GM12878 (cell line): ENCODE results near the gene HMGCS1. TPM values are rescaled to one million over a fixed set of nuclear protein-coding genes. Genes with fewer than 3 reads are reported as not detected.

ENCODE experiments used
- ATAC-seq: fragments of 200-7000 bp; cut with Tn5 transposase; 3 replicates; pipeline ENCODE4 v1.9.1; 2020; ENCODE audit warnings: mild to moderate bottlenecking, moderate library complexity
- BruUV-seq: library from RNA; stranded (reverse); fragments of 400-500 nt; replicated peaks from 2 replicates; lab custom pipeline; 2021; lab: Mats Ljungman, UMichigan
- CTCF ChIA-PET: fragments of 300-600 bp; sonication (Branson Sonifier 250); formaldehyde crosslinking; extraction: SDS; loops from one replicate; lab custom pipeline; 2021; ENCODE audit warnings: inconsistent platforms; lab: Yijun Ruan, JAX
- POLR2A ChIA-PET: fragments of 350-600 bp; formaldehyde crosslinking; extraction: SDS; loops from one replicate; lab custom pipeline; 2021; ENCODE audit warnings: inconsistent platforms; lab: Charles Lee
- RAD21 ChIA-PET: fragments of 300-600 bp; sonication (Branson Sonifier 250); formaldehyde crosslinking; loops from one replicate; lab custom pipeline; 2023; ENCODE audit warnings: antibody characterized with exemption; ENCODE audit not compliant: unreplicated experiment; lab: Charles Lee
- SMC1A ChIA-PET: fragments of 300-600 bp; sonication (Branson Sonifier 250); formaldehyde crosslinking; loops from one replicate; lab custom pipeline; 2023; ENCODE audit not compliant: unreplicated experiment, uncharacterized antibody; lab: Charles Lee
- DNase-seq: peaks from one replicate; pipeline ENCODE4 v3.0.0-alpha.2; 2011; ENCODE audit warnings: low read depth, low spot score
- FAIRE-seq: peaks from 3 replicates; lab custom pipeline; 2011; peaks lifted over from hg19 to GRCh38; lab: Jason Lieb, UNC
- H2AFZ ChIP-seq: 2 replicates; pipeline ENCODE4 v1.6.0; 2011; ENCODE audit warnings: low read depth, low read length, control low read depth; ENCODE audit not compliant: control insufficient read depth
- H3K27ac ChIP-seq: 2 replicates; pipeline ENCODE4 v1.5.1; 2011; ENCODE audit warnings: control low read depth; ENCODE audit not compliant: control insufficient read depth, insufficient read depth
- H3K27me3 ChIP-seq, 2 experiments: replicated peaks in 1 of 2; 2 replicates each; pipeline versions ENCODE4 v1.6.0 to v1.6.1; 2011; ENCODE audit warnings: low read length in 1 of 2; ENCODE audit not compliant: control insufficient read depth in 2 of 2, insufficient read depth in 2 of 2
- H3K36me3 ChIP-seq, 2 experiments: 2 replicates each; pipeline ENCODE4 v1.5.1; 2011; ENCODE audit warnings: low read length in 1 of 2; ENCODE audit not compliant: control insufficient read depth in 2 of 2, insufficient read depth in 2 of 2
- H3K4me1 ChIP-seq: 2 replicates; pipeline ENCODE4 v1.6.1; 2011; ENCODE audit warnings: mild to moderate bottlenecking, low read length, moderate library complexity, mixed read lengths; ENCODE audit not compliant: control insufficient read depth, insufficient read depth
- H3K4me2 ChIP-seq: 2 replicates; pipeline ENCODE4 v1.6.0; 2011; ENCODE audit warnings: control low read depth; ENCODE audit not compliant: control insufficient read depth, insufficient read depth
- H3K4me3 ChIP-seq: fragments of 200-600 bp; sonication (generic); 2 replicates; pipeline ENCODE4 v1.5.1; 2016
- H3K79me2 ChIP-seq: 2 replicates; pipeline ENCODE4 v1.6.0; 2011; ENCODE audit warnings: low read length; ENCODE audit not compliant: control insufficient read depth, insufficient read depth
- H3K9ac ChIP-seq: 2 replicates; pipeline ENCODE4 v1.8.0; 2011; ENCODE audit warnings: low read length, control low read depth, mixed read lengths; ENCODE audit not compliant: control insufficient read depth, insufficient read depth
- H3K9me3 ChIP-seq: replicated peaks from 3 replicates; pipeline ENCODE4 v1.5.1; 2011; ENCODE audit warnings: mild to moderate bottlenecking, low read length; ENCODE audit not compliant: control insufficient read depth, insufficient read depth
- H4K20me1 ChIP-seq: 2 replicates; pipeline ENCODE4 v1.6.0; 2011; ENCODE audit not compliant: control insufficient read depth, insufficient read depth
- ASH2L ChIP-seq: fragments of 300-600, 200-600 bp; sonication (generic); IDR thresholded peaks from 2 replicates; pipeline ENCODE4 v1.6.1; 2017; ENCODE audit warnings: low read depth, mild to moderate bottlenecking, borderline replicate concordance
- FOS ChIP-seq: IDR thresholded peaks from 3 replicates; pipeline ENCODE4 v1.6.1; 2011; ENCODE audit warnings: borderline replicate concordance; ENCODE audit not compliant: insufficient read length; ENCODE audit errors: extremely low read depth
- GATAD2B ChIP-seq: fragments of 450-650 bp; conservative IDR thresholded peaks from 2 replicates; pipeline ENCODE4 v1.6.1; 2017; ENCODE audit warnings: low read depth, mild to moderate bottlenecking, moderate library complexity
- HSF1 ChIP-seq: fragments of 150-350 bp; IDR thresholded peaks from 2 replicates; pipeline ENCODE4 v1.6.1; 2014; ENCODE audit warnings: mild to moderate bottlenecking, low read depth, low read length
- IKZF1 ChIP-seq: fragments of 450-650 bp; conservative IDR thresholded peaks from 2 replicates; pipeline ENCODE4 v1.6.1; 2017; ENCODE audit warnings: antibody characterized with exemption, mild to moderate bottlenecking
- IKZF2 ChIP-seq, 2 experiments: fragments of 450-650 bp; IDR thresholded peaks; 2 replicates each; pipeline ENCODE4 v1.6.1; 2017; ENCODE audit warnings: mild to moderate bottlenecking in 2 of 2, moderate library complexity in 2 of 2
- IRF4 ChIP-seq: IDR thresholded peaks from 2 replicates; pipeline ENCODE4 v1.6.1; 2011; ENCODE audit warnings: low read depth, low read length
- MEF2B ChIP-seq: fragments of 450-650 bp; IDR thresholded peaks from 2 replicates; pipeline ENCODE4 v1.6.1; 2018; ENCODE audit warnings: mild to moderate bottlenecking, moderate library complexity; ENCODE audit not compliant: partially characterized antibody, poor library complexity, severe bottlenecking
- NR2F1 ChIP-seq: fragments of 450-650 bp; conservative IDR thresholded peaks from 2 replicates; pipeline ENCODE4 v1.6.1; 2017; ENCODE audit warnings: mild to moderate bottlenecking
- PRDM15 ChIP-seq: fragments of 450-650 bp; formaldehyde crosslinking; IDR thresholded peaks from 2 replicates; pipeline ENCODE4 v1.4.0; 2020; ENCODE audit warnings: mild to moderate bottlenecking, moderate library complexity
- SMC3 ChIP-seq: IDR thresholded peaks from 2 replicates; pipeline ENCODE4 v1.6.1; 2011; ENCODE audit warnings: low read length, improper control_type of control experiment, borderline replicate concordance
- YBX1 ChIP-seq: fragments of 450-650 bp; IDR thresholded peaks from 2 replicates; pipeline ENCODE4 v1.6.1; 2016; ENCODE audit warnings: antibody characterized with exemption
- ZSCAN29 ChIP-seq: fragments of 450-650 bp; IDR thresholded peaks from 2 replicates; pipeline ENCODE4 v1.6.1; 2017; ENCODE audit warnings: mild to moderate bottlenecking, moderate library complexity
- WGBS: methylation state at CpG from one replicate; pipeline ENCODE4 v1.1.6; 2016; ENCODE audit warnings: low lambda C conversion rate; ENCODE audit not compliant: insufficient replicate concordance, insufficient coverage; ENCODE audit errors: missing lambda C conversion rate; 5-methylcytosine and 5-hydroxymethylcytosine counted together
- in situ Hi-C: fragments of 300-500 bp; cut with MboI; formaldehyde crosslinking; loops from 9 replicates; pipeline ENCODE4 v1.14.3; 2018; ENCODE audit warnings: mixed read lengths
- intact Hi-C: fragments of 100-400 bp; cut with micrococcal nuclease; formaldehyde crosslinking; loops from one replicate; pipeline ENCODE4 v1.14.2; 2022; ENCODE audit not compliant: unreplicated experiment
- polyA plus RNA-seq, 11 experiments: library from polyadenylated mRNA; depleted of rRNA in 4 of 11; unstranded in 6 of 11; stranded (reverse) in 5 of 11; fragments of >200 nt; fragmentation: Nextera tagmentation in 4 of 11; fragmentation: Illumina TruSeq in 1 of 11; extraction: Ambion mirVana in 4 of 11; extraction: Trizol in 1 of 11; gene quantifications; 1 replicate in 1 of 11; 2 replicates in 10 of 11; pipeline versions ENCODE4 v1.2.1 to v1.2.3, GENCODE V29; 2011 to 2016; ENCODE audit warnings: inconsistent platforms in 2 of 11, missing spikeins in 2 of 11, low read depth in 1 of 11
- total RNA-seq, 4 experiments: library from RNA; depleted of rRNA in 3 of 4; stranded (reverse); fragments of >200 nt in 3 of 4; fragmentation: Illumina TruSeq in 1 of 4; extraction: Trizol in 1 of 4; gene quantifications; 2 replicates each; pipeline versions ENCODE4 v1.2.1 to v1.2.3, GENCODE V29; 2013 to 2021

The HMGCS1 gene
- total and polyA plus RNA-seq, 10 of the 15 experiments (the other 5 are each of a cell fraction or from before 2014, with no cell fraction given) = 24.0 to 193 (median 108) TPM

GRCh38 chr5:43357878-43358281, 44.7 kb upstream of the HMGCS1 start:
- Histone ChIP-seq H2AFZ (no peak overlapping the region), H3K79me2 (no peaks in the 10 kb centered on the region), H3K27me3 (no peaks in the 10 kb centered on the region), H3K4me3 (no peak overlapping the region), H3K36me3 (no peaks in the 10 kb centered on the region)
- no peak for ATAC-seq
- POLR2A ChIA-PET = no interaction called here
- intact Hi-C loops = no loop called here
- RAD21 ChIA-PET = no interaction called here
- in situ Hi-C loops = no loop called here
- TF ChIP-seq NR2F1 (no peak), YBX1 (no peak), SMC3 (no peak), IKZF1 (no peak), FOS (no peak), PRDM15 (no peak), GATAD2B (no peak), IKZF2 (IDR thresholded peaks at IDR 0.05) (no peak), MEF2B (no peak), HSF1 (no peak), ZSCAN29 (no peak), IRF4 (no peak), ASH2L (no peak)
- TF ChIP-seq, all 136 proteins: peak for 0
- Histone ChIP-seq H3K4me1 (no peaks in the 10 kb centered on the region), H3K4me2 (no peak overlapping the region), H4K20me1 (no peaks in the 10 kb centered on the region), H3K27ac (no peak overlapping the region), H3K9me3 (peaks cover 5% of the 10 kb centered on the region; the same call in 2 of the 3 replicates), H3K9ac (no peak overlapping the region)
- BruUV-seq = no TSS peak
- SMC1A ChIA-PET = no interaction called here
- no peak for FAIRE-seq
- DNase-seq = no peak
- CTCF ChIA-PET = interaction anchor here (1.2 kb wide), 1 partner anchor 30 kb away, joined by 3 read pairs; no protein-coding TSS in a partner anchor
- 17% methylated on average over 3 of the region's 3 CpGs for WGBS
